ENCODE measurements around the gene ITIH4.
A peak's percentile ranks its signal among the peaks of the same experiment; 100 is the strongest.

Gene ITIH4

GRCh38 chr3:52798978-52799476 is 31.4 kb downstream of the ITIH4 start:
- Histone ChIP-seq H3K27me3 (ENCODE audit: insufficient read depth, low read depth, severe bottlenecking) (no peaks in the 10 kb centered on the region), H3K36me3 (no peaks in the 10 kb centered on the region)
- peak; percentile 31 for DNase-seq

GRCh38 chr3:52798376-52798977 is 32.0 kb downstream of the ITIH4 start:
- H3K9me3 ChIP-seq (ENCODE audit: severe bottlenecking) = no peaks in the 10 kb centered on the region
- DNase-seq = no peak
- H3K27me3 ChIP-seq (ENCODE audit: insufficient read depth, low read depth, severe bottlenecking) = no peaks in the 10 kb centered on the region
- no peak overlapping the region for H3K4me3 ChIP-seq (ENCODE audit: low read depth, low read length)
- H3K36me3 ChIP-seq = no peaks in the 10 kb centered on the region
- no peak for TF ChIP-seq CTCF (IDR thresholded peaks at IDR 0.05; ENCODE audit: low read depth, low read length)
- no peak overlapping the region for H3K27ac ChIP-seq

More at GRCh38 chr3:52798978-52799476, 31.4 kb downstream of the ITIH4 start:
- Histone ChIP-seq H3K27ac (no peak overlapping the region), H3K9me3 (ENCODE audit: severe bottlenecking) (no peaks in the 10 kb centered on the region), H3K4me3 (ENCODE audit: low read depth, low read length) (no peak overlapping the region)
- peak; percentile 80 for TF ChIP-seq CTCF (IDR thresholded peaks at IDR 0.05; ENCODE audit: low read depth, low read length)

- no peak overlapping the region for H3K4me3 ChIP-seq (ENCODE audit: low read depth, low read length)
- no peak overlapping the region for H3K27ac ChIP-seq
- H3K27me3 ChIP-seq (ENCODE audit: insufficient read depth, low read depth, severe bottlenecking) = no peaks in the 10 kb centered on the region
- no peaks in the 10 kb centered on the region for H3K9me3 ChIP-seq (ENCODE audit: severe bottlenecking)
- no peak for TF ChIP-seq CTCF (IDR thresholded peaks at IDR 0.05; ENCODE audit: low read depth, low read length)
- DNase-seq = no peak
- no peaks in the 10 kb centered on the region for H3K36me3 ChIP-seq
Observed at GRCh38 chr3:52796411-52796810, 34.1 kb downstream of the ITIH4 start.

DNA sequence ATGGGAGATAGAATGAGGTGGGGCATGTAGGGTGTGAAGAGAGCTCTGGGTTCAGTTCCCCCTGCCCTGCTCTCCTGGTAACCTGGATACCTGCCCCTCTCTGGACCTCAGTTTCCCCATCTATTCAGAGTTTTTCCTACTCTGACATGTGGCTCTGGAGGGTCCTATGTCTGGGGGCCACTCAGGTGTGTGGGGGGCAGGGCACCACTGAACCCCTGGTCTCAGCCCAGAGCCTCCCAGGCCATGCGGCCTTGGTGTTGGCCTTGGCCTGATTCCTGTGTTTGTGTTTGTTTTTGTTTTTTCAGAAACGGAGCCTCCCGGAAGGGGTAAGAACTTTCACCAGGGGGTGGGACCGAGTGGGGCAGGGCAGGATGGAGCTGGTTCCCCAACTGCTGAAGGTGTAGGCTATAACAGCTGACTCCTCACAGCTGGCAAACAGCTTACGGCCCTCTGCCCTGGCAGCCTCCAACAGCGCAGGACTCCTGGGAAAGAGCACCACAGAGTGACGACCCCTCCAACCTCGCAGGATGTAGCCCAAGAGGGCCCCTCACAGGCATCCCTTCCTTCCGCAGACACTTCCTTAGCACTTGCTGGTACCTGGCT is 35.1 kb downstream of the ITIH4 start:
- Histone ChIP-seq H3K4me3 (ENCODE audit: low read depth, low read length) (no peak overlapping the region), H3K27ac (no peak overlapping the region), H3K9me3 (ENCODE audit: severe bottlenecking) (no peaks in the 10 kb centered on the region), H3K36me3 (no peaks in the 10 kb centered on the region), H3K27me3 (ENCODE audit: insufficient read depth, low read depth, severe bottlenecking) (no peaks in the 10 kb centered on the region)
- DNase-seq = no peak
- TF ChIP-seq CTCF (IDR thresholded peaks at IDR 0.05; ENCODE audit: low read depth, low read length) = no peak

DNA sequence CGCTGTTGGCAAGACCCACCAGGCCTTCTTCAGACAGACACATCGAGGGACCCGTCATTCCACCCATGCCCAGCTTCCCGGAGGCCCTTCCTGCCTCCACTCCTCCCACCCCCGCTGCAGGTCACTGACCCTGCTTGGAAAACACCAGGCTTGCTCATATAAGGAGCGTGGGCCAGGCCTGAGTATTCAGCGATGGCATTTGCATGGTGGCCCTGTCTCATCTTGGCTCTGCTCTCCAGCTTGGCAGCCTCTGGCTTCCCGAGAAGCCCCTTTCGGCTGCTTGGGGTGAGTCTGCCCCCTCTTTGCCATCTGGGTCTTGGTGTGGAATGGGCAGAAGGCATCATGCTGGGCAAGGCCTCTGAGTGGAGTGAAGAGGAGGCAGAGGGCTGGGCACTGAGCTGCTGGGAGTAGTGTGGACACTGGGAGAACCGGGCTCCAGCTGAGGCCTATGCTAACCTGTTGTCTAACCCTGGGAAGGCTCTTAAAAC is 35.8 kb downstream of the ITIH4 start, which contains the start of gene ITIH3:
Gene ITIH3 (plus strand): TSS at position 185 of the 488 bp plus-strand sequence. CDS start 8 bp downstream, at position 193.
- Histone ChIP-seq H3K36me3 (no peaks in the 10 kb centered on the region), H3K9me3 (ENCODE audit: severe bottlenecking) (no peaks in the 10 kb centered on the region), H3K27me3 (ENCODE audit: insufficient read depth, low read depth, severe bottlenecking) (no peaks in the 10 kb centered on the region), H3K27ac (no peak within 1 kb of the TSS), H3K4me3 (ENCODE audit: low read depth, low read length) (no peak within 1 kb of the TSS)
- no peak for DNase-seq
- no peak for TF ChIP-seq CTCF (IDR thresholded peaks at IDR 0.05; ENCODE audit: low read depth, low read length)

All from WERI-Rb-1 (cell line).